ENCODE measurements around the gene SEM1. TPM values are rescaled to one million over a fixed set of nuclear protein-coding genes. Genes with fewer than 3 reads are reported as not detected.
"Not testable (repeated sequence)": the region's sequence is repeated elsewhere in the genome, so short reads cannot be mapped to it uniquely, and the experiment has no call there.

The SEM1 gene
- total RNA-seq, 1 experiment from 2014 or later = 263 TPM

DNA sequence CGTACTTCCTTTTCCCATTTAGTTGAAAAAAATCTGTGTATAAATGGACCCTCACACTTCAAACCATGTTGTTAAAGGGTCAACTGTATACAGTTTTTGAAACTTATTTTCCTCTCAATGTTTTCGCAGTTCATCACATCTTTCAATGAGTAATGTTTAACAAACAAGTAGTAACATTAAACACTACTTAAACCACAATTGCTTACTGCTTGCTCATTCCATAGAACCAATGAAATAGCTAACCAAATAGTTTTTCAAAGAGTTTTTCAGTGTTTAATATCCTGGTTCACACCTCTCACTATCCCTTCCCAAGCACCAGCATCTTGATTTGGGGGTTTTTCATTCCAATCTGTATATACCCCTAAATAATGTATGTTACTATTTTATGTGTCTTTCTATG lies 9.1 kb downstream of the SEM1 start:
- Histone ChIP-seq H3K27me3 (ENCODE audit: low read length) (no peaks in the 10 kb centered on the region), H3K4me3 (ENCODE audit: low read length) (no peak overlapping the region), H3K36me3 (ENCODE audit: low read depth, low read length) (peaks cover 9% of the 10 kb centered on the region; the same call in 1 of the 2 replicates), H3K79me2 (ENCODE audit: low read length) (peaks cover 99% of the 10 kb centered on the region), H3K4me2 (ENCODE audit: low read length) (peak overlapping the region; percentile 45; the same call in 1 of the 2 replicates), H2AFZ (ENCODE audit: low read length) (no peak overlapping the region), H3K9me3 (ENCODE audit: low read length) (no peaks in the 10 kb centered on the region), H3K9ac (ENCODE audit: low read length) (no peak overlapping the region), H3K27ac (ENCODE audit: low read length) (no peak overlapping the region), H3K9me2 (replicated peaks; ENCODE audit: low read length) (no peaks in the 10 kb centered on the region), H3K4me1 (ENCODE audit: insufficient read depth, low read length) (peaks cover 48% of the 10 kb centered on the region), H3F3A (ENCODE audit: low read length, unreplicated experiment) (no peaks in the 10 kb centered on the region), H4K20me1 (ENCODE audit: low read length) (peaks cover 70% of the 10 kb centered on the region)
- DNase-seq (peak; percentile 23), ATAC-seq (peak; percentile 43)
- ChIA-PET CTCF (no interaction called here), POLR2A (ENCODE audit: unreplicated experiment) (no interaction called here)
- intact Hi-C loops (cut with micrococcal nuclease) = loop anchor here (10.0 kb wide), 3 partner anchors 286 to 626 kb away; partner anchors contain the start of gene SLC25A13
- TF ChIP-seq, protein P1, sequence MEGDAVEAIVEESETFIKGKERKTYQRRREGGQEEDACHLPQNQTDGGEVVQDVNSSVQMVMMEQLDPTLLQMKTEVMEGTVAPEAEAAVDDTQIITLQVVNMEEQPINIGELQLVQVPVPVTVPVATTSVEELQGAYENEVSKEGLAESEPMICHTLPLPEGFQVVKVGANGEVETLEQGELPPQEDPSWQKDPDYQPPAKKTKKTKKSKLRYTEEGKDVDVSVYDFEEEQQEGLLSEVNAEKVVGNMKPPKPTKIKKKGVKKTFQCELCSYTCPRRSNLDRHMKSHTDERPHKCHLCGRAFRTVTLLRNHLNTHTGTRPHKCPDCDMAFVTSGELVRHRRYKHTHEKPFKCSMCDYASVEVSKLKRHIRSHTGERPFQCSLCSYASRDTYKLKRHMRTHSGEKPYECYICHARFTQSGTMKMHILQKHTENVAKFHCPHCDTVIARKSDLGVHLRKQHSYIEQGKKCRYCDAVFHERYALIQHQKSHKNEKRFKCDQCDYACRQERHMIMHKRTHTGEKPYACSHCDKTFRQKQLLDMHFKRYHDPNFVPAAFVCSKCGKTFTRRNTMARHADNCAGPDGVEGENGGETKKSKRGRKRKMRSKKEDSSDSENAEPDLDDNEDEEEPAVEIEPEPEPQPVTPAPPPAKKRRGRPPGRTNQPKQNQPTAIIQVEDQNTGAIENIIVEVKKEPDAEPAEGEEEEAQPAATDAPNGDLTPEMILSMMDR (conservative IDR thresholded peaks at IDR 0.05; ENCODE audit: low read depth, low read length) = no peak
- no peak for TF ChIP-seq EZH2phosphoT487 (IDR thresholded peaks at IDR 0.05; ENCODE audit: borderline replicate concordance, low read length)
- no peak for TF ChIP-seq EZH2 (IDR thresholded peaks at IDR 0.05; ENCODE audit: low read length, unreplicated experiment)
- BruUV-seq (replicated peaks) = no TSS peak

DNA sequence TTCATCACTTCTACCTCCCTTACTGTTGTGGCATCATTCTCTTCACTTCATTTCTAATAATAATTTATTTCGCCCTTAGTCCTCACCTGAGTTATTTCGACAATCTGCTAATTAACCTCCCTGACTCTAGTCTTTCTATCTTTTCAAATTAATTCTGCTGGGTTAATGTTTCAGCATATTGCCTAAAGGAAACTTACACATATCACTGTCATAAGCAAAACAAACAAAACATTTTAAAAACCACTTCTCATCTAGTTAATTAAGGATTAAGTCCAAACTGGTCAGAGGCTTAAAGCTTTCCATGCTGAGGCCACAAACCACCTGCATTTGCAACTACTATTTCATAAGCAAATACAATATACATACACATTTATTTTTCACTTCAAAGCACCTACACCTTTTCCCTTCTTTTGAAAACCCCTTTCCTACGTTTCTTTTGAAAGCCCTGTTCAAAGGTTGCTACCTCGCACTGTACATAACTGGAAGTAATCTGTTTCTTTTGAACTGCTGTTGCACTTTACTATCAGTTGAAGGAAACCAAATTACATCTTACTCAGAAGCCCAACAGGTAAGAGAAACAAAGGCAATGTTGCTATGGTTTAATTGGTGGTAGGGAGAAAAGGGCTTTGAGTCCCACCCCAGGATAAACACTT lies 10.3 kb downstream of the SEM1 start:
- ATAC-seq (no peak), DNase-seq (no peak)
- Histone ChIP-seq H3K9me2 (replicated peaks; ENCODE audit: low read length) (no peaks in the 10 kb centered on the region), H3K4me3 (ENCODE audit: low read length) (no peak overlapping the region), H4K20me1 (ENCODE audit: low read length) (peaks cover 79% of the 10 kb centered on the region), H3F3A (ENCODE audit: low read length, unreplicated experiment) (no peaks in the 10 kb centered on the region), H3K4me2 (ENCODE audit: low read length) (no peak overlapping the region), H2AFZ (ENCODE audit: low read length) (no peak overlapping the region), H3K4me1 (ENCODE audit: insufficient read depth, low read length) (peaks cover 48% of the 10 kb centered on the region), H3K9ac (ENCODE audit: low read length) (no peak overlapping the region), H3K9me3 (ENCODE audit: low read length) (no peaks in the 10 kb centered on the region), H3K36me3 (ENCODE audit: low read depth, low read length) (peaks cover 9% of the 10 kb centered on the region), H3K27me3 (ENCODE audit: low read length) (no peaks in the 10 kb centered on the region), H3K79me2 (ENCODE audit: low read length) (peaks cover 99% of the 10 kb centered on the region), H3K27ac (ENCODE audit: low read length) (no peak overlapping the region)
- BruUV-seq (replicated peaks) = no TSS peak
- TF ChIP-seq EZH2phosphoT487 (IDR thresholded peaks at IDR 0.05; ENCODE audit: borderline replicate concordance, low read length) = no peak
- no peak for TF ChIP-seq EZH2 (IDR thresholded peaks at IDR 0.05; ENCODE audit: low read length, unreplicated experiment)
- TF ChIP-seq, protein P1 (conservative IDR thresholded peaks at IDR 0.05; ENCODE audit: low read depth, low read length) = no peak
- intact Hi-C loops (cut with micrococcal nuclease) = loop anchor here (10.0 kb wide), 1 partner anchor 325 kb away; the partner anchor contains the start of gene DLX5
- ChIA-PET POLR2A (ENCODE audit: unreplicated experiment) (no interaction called here), CTCF (no interaction called here)

DNA sequence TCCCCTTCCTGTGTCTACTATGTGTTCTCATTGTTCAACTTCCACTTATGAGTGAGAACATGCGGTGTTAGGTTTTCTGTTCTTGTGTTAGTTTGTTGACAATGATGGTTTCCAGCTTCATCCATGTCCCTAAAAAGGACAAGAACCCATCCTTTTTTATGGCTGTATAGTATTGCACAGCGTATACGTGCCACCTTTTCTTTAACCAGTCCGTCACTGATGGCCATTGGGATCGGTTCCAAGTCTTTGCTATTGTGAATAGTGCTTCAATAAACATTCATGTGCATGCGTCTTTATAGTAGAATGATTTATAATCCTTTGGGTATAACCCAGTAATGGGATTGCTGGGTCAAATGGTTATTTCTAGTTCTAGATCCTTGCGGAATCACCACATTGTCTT lies 11.2 kb downstream of the SEM1 start:
- peaks cover 96% of the 10 kb centered on the region for H3K79me2 ChIP-seq (ENCODE audit: low read length)
- H3K4me3 ChIP-seq (ENCODE audit: low read length); H3K9me2 ChIP-seq (replicated peaks; ENCODE audit: low read length); POLR2A ChIA-PET (ENCODE audit: unreplicated experiment); H3K9me3 ChIP-seq (ENCODE audit: low read length); DNase-seq; BruUV-seq (replicated peaks); H3K27ac ChIP-seq (ENCODE audit: low read length); H3K9ac ChIP-seq (ENCODE audit: low read length); H3K27me3 ChIP-seq (ENCODE audit: low read length); ATAC-seq; CTCF ChIA-PET; H3K4me2 ChIP-seq (ENCODE audit: low read length); H2AFZ ChIP-seq (ENCODE audit: low read length); H3F3A ChIP-seq (ENCODE audit: low read length, unreplicated experiment): not testable (repeated sequence)
- peaks cover 79% of the 10 kb centered on the region for H4K20me1 ChIP-seq (ENCODE audit: low read length)
- peaks cover 15% of the 10 kb centered on the region for H3K36me3 ChIP-seq (ENCODE audit: low read depth, low read length)
- intact Hi-C loops (cut with micrococcal nuclease) = loop anchor here (10.0 kb wide), 1 partner anchor 326 kb away; the partner anchor contains the start of gene DLX5
- H3K4me1 ChIP-seq (ENCODE audit: insufficient read depth, low read length) = peaks cover 48% of the 10 kb centered on the region

Measured in PC-3 (cell line).